GM21528 (cell line): Measurements from ENCODE around the gene XPC.

Experiments
- ATAC-seq: cut with Tn5 transposase; IDR thresholded peaks from one replicate; pipeline ENCODE4 v1.9.1; 2021; ENCODE audit warnings: mild to moderate bottlenecking, moderate library complexity; ENCODE audit not compliant: unreplicated experiment, low FRiP score

The XPC gene

GRCh38 chr3:14208977-14209394, 30.6 kb upstream of the XPC start:
- no peak for ATAC-seq

- no peak for ATAC-seq
Observed at GRCh38 chr3:14208168-14208567, 29.8 kb upstream of the XPC start.

- no peak for ATAC-seq
Observed at GRCh38 chr3:14206548-14207177, 28.3 kb upstream of the XPC start.

DNA sequence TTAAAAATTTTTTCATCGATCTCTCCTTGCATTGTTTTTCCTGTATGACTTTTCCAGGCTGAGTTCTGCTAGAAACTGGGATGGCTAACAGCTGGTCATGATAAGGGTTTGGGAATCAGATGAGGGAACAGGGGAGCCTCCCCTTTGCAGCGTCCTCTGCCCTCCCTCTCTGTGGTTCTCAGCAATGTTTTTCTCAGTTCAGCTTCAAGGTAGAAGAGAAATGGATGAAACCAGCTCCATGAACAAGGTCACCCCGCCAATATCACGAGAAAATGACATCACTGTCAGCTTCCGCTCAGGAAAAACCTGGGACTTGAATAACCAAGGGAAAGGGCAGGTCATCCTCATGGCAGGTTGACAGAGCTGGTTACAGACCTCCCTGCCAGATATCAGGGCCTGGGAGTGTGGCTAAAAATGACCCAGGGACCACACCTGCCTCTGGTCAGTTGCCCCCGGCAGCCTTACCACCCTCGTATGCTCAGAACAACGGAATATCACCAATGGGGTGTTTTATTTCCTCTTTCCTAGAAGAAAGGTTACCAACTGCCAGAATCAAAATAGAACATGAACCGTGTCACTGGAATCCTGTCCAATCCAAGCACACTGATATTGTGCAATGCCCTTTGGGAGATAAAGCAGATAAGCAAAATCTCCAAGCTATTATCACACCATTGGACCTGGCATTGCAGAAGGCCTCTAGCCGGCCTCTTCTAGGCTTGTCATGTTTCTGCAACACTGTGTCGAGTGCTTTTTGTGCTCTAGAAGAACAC, 26.3 kb upstream of the XPC start:
- ATAC-seq, result no peak

DNA sequence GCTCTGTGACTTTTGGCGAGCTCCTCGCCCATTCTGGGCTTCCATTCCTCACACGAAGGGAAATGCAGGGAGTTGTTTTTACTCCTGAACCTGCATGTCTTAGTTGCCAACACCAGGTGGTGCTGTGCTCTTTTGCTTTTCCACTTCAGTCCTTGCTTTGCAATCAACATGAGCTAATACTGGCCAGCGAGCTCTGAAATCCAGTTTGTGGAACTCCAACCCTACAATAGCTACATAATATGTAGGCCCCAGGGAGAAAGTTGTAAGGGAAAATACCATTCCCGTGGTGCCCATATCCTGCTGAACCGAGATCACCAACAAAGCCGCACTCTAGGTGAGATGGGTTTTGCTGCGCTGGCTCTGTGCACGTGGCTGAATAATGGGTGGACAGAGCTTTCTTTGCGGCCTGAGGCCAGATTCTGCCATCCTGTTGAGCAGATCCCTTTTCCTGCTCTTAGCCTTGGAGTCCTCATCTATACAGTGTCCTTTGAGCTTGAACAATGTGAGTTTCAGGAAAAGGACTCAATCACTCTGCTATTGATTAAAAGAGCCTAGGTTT, 25.2 kb upstream of the XPC start:
- ATAC-seq, result no peak

- ATAC-seq, result no peak
Observed at GRCh38 chr3:14202874-14203520, 24.6 kb upstream of the XPC start.

- no peak for ATAC-seq
Observed at GRCh38 chr3:14201940-14202684, 23.7 kb upstream of the XPC start.

DNA sequence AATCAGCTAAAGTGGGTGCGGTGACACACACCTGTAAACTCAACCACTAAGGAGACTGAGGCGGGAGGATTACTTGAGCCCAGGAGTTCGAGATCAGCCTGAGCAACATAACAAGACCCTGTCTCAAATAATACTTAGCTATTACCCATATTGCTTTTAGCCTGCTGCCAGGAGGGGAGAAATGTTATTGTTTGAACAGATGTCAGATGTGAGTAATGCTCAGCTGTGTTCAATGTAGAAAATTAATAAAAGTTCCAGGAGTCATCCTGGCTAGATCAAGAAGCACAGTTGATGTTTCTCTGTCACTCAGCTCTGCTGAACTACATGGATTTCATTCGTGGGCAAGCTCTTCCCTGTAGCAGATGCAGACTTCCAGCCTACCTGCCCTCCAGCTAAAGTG, 22.4 kb upstream of the XPC start:
- ATAC-seq, result no peak

DNA sequence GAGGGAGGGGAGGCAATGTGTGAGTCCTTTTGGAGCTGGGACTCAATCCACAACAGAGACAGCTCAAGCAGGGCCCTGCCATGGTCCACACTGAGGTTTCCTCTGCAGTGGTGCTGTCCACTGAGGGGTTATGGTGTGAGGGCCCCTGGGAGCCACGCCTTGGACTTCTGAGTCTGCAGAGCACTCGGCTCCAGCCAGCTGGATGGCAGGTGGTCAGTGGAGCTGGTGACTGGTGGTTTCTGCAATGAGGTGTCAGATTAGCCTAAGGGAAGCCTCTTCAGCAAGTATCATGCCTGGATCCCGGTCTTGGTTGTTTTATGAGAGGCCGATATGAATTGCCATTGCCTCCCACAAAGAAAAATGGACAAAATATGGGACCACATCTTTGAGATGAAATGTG, 21.9 kb upstream of the XPC start:
- no peak for ATAC-seq

DNA sequence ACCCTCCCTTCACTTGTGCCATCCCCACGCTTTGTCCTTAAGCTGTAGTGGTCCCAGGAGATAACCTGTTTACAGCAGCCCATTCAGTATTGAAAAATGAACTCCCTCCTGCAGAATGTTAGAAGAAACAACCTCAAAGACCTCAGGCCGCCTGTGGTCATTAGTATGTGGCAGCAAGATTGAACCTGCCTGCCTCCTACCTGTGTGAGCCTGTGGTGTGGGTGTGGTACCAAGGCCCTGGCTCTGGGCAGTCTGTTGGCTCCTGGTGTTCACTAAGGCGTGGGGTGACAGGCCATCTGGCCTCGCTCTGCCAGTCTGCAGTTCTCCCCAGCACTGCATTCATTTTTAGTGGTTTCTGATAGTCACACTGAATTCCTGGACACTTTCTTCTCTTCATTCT, 21.2 kb upstream of the XPC start:
- ATAC-seq, result no peak

GRCh38 chr3:14194865-14195264, 16.5 kb upstream of the XPC start:
- no peak for ATAC-seq

DNA sequence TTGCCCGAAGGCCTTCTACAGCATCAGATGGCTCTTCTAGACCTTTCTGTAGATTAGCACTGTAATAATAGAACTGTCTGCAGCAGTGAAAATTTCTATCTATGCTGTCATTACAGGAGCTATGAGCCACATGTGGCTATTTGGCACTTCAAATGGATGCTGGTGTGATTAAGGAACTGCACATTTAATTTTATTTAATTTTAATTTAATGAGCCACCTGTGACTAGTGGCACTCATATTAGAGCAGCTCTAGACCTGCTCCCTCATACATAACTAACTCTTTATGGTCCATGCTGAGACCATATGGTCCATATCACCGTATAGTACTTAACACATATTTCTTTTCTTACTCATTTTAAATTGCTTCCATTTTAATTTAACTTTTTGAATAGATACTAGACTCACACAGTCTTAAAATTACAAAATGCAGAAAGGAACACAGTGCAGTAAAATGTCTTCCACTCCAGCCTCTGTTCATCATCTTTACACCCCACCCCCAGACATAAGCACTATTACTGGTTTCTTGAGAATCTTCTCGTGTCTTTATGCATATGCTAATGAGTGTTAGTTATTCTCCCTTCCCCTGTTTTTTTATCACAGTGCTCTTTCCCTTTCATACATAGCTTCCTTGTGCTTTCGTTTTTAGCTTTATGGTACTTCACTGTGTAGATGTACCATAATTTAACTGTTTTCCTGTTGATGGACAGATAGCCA, 9.8 kb upstream of the XPC start:
- no peak for ATAC-seq

DNA sequence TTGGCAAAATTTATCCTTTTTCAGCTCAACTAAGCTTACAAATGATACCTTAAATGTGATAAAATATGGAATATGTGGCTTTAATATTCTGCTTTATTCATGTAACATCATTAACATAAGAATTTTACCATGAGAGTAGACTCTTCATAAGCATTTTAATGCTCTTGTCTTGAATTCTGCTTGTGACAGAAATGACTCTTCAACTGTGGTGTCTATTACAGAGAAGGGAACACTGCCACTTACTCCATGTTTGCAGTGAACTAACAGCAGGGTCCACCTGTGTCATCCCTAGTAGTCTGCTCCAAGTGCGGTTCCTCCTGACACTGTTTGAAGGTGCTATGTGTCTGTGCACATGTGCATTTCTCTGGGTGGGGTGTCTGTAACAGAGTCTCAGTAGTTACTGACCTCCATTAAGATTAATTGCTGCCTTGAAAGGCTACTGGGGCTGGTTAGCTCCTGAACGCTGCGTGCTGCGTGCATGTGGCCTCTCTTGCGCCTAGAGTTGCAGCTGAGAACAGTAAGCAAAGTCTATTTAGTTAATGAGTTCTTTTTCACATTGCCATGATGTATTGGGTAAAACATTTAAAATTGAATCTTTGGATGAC, 8.6 kb upstream of the XPC start:
- ATAC-seq, result no peak

DNA sequence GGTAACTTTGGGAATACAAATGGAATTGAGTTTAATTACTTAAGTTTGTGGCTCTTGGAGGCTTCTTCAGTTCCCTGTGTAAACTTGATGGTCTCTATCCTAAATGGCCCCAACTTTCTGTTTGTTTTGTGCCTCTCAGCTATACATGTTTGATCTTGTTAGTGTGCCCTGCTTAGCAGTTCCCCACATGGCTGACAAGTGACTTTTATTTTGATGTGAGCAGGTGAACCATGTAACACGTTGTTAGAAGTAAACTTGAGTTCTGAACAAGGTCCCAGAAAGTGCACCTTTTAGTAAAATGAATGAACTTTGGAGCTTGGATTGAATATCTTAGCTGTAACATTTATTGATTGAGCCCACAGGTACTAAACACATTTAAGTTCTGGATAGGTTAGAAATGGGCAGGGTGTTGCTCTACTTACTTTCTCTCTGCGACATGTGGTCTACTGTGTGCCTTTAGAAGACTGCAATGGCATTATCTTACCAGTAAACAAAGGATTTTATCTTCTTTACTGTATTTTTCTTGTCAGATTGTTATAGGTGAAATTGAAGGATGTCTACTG, 4.7 kb upstream of the XPC start:
- no peak for ATAC-seq

- ATAC-seq, result no peak
Observed at GRCh38 chr3:14181253-14181652, 2.9 kb upstream of the XPC start.

DNA sequence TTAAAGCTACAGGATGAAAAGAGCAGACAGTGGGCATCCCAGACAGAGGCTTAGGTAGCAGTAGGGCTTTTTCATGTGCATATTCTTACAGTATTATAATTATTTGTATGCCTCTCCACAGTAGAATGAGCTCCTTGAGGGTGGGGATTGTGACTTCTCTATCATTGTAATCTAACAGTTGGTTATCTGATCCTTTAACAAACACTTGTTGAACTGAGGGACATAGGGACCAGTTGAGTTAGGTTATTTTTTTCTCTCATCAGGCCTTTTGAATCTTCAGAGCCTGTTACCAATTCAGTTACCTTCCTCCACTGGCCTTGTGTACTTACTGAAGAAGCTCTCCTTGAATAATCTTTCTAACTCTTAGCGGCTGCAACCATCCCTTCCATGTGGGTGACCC, 1.4 kb upstream of the XPC start:
- ATAC-seq, result no peak

GRCh38 chr3:14179114-14179465, 689 bp upstream of the XPC start:
- no peak for ATAC-seq

DNA sequence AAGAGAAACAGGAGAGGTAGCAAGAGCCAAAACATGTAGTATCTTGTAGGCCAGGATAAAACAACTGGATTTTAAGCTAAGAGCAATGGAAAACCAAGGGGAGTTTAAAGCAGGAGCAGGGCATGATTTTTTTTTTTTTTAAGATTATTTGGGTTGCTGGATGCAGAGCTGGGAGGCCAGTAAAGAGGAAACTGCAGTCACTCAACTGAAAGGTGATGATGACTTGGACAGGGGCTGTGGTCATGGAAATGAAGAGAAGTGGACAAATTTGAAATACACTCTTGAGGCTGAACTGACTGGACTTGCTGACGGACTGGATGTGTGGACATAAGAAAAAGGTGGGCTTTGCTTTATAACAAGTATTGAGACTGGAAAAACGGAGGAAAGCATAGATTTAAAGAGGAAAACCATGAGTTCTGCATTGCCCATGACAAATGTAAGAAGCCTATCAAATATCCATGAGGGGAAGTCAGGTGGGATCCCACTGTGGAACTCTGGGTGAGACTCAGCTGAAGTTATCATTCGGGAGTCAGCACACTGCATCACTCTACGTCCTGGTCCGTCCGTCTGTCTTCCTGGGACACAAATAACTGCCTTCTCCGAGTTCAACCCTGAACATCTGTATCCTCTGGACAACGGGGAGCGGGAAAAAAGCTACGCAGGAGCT, 688 bp downstream of the XPC start:
- peak; percentile 22 for ATAC-seq

DNA sequence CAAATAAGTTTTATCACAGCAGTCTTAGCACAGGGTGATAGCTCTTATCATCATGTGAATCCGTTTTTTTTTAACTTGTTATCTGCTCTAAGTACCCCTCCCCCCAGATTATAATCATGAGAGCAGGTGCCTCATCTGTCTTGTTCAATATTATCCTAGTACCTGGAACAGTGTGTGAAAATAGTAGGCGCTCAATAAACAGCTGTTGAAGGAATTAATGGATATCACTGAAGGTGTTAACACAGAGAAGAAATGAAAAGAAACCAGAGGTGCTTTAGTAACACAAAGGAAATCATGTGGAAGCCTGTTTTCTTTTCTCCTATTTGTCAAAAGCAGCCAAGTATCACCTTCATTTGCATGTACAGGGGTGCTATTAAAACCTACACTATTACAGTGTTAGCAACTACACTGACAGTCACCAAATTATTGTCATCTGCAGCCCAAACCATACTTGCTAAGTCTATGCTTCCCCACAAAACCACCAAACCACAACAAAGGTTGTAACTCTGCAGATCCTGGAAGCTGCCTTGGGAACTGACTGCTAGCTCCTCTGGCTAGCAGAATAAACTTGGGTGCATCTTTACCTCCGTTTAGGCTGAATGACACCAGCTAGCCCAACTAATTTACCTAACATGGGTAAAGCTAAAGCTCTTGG, 2.9 kb downstream of the XPC start:
- no peak for ATAC-seq
